Gastroesophageal sphincter (tissue), 4 donors: Measurements from ENCODE around the gene TXNRD3. TPM values are rescaled to one million over a fixed set of nuclear protein-coding genes. Genes with fewer than 3 reads are reported as not detected.

Experiments
- ATAC-seq: fragments of 150-250 bp; one replicate; pipeline ENCODE4 v1.9.1; 2016; ENCODE audit warnings: mild to moderate bottlenecking, moderate library complexity
- H3K27ac ChIP-seq, 4 donors: fragments of 200-600 bp; sonication (generic) in 3 of 4; 1 replicate in 3 of 4; 2 replicates in 1 of 4; pipeline ENCODE4 v1.5.1; 2016 to 2019
- H3K27me3 ChIP-seq: fragments of 200-600 bp; sonication (generic); one replicate; pipeline ENCODE4 v1.5.1; 2019
- H3K36me3 ChIP-seq, 2 donors: fragments of 200-600 bp; sonication (generic); one replicate each; pipeline ENCODE4 v1.5.1; 2019; ENCODE audit warnings: control low read depth in 1 of 2
- H3K4me1 ChIP-seq, 3 donors: fragments of 200-600 bp; sonication (generic); 1 replicate in 2 of 3; 2 replicates in 1 of 3; pipeline ENCODE4 v1.5.1; 2016 to 2019; ENCODE audit warnings: control low read depth in 2 of 3
- H3K4me3 ChIP-seq, 2 donors: fragments of 200-600 bp; sonication (generic); one replicate each; pipeline ENCODE4 v1.5.1; 2019; ENCODE audit warnings: mild to moderate bottlenecking in 1 of 2, moderate library complexity in 1 of 2
- H3K9me3 ChIP-seq, 3 donors: fragments of 200-600 bp; sonication (generic); one replicate each; pipeline ENCODE4 v1.5.1; 2017 to 2019; ENCODE audit warnings: control low read depth in 2 of 3
- CTCF ChIP-seq, 4 experiments: fragments of 200-600 bp in 2 of 4; fragments of 450-650 bp in 2 of 4; sonication (generic) in 1 of 4; IDR thresholded peaks; one replicate each; pipeline ENCODE4 v1.5.1; 2017 to 2019; ENCODE audit warnings: antibody characterized with exemption in 4 of 4, mild to moderate bottlenecking in 2 of 4, moderate library complexity in 2 of 4
- EP300 ChIP-seq: sonication (generic); formaldehyde crosslinking; IDR thresholded peaks from one replicate; pipeline ENCODE4 v1.6.1; 2017; ENCODE audit warnings: antibody characterized with exemption, mild to moderate bottlenecking
- POLR2A ChIP-seq, 2 donors: fragments of 450-650 bp; IDR thresholded peaks; one replicate each; pipeline ENCODE4 v1.6.1; 2017; ENCODE audit warnings: antibody characterized with exemption in 2 of 2, mild to moderate bottlenecking in 2 of 2, moderate library complexity in 1 of 2
- POLR2AphosphoS5 ChIP-seq: sonication (generic); formaldehyde crosslinking; IDR thresholded peaks from one replicate; pipeline ENCODE4 v1.6.1; 2017; ENCODE audit warnings: antibody characterized with exemption
- WGBS, 2 donors: methylation state at CpG; one replicate each; pipeline ENCODE4 v1.1.5; 2018; ENCODE audit warnings: low coverage in 1 of 2; 5-methylcytosine and 5-hydroxymethylcytosine counted together
- total RNA-seq, 4 donors: library from RNA; depleted of rRNA; stranded (reverse); fragments of >200 nt; gene quantifications; one replicate each; pipeline ENCODE4 v1.1.0, GENCODE V29; 2016

The TXNRD3 gene
- total RNA-seq, 4 donors from 2014 or later, result 14.3 to 24.7 (median 18.5) TPM

DNA sequence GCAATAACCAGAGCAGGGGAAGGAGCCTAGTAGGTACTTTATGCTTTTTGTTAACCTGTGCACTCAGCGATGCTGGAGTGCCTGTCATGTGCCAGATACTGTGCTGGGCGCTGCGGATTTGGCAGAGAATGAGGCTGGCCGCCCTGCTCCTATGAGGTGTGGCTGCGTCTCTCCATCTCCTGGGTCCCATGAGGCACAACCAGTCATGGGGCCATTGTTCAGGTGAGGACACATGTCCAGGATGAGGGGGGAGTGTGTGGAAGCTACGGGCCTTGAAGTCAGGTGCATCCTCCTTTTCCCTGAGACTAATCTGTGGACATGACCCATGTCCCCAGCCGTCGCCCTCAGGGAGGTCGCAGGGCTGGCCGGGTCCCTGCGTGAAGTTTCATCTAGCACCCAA is 963 bp upstream of the TXNRD3 start:
- ATAC-seq, result no peak
- Histone ChIP-seq H3K4me1 (peaks cover 0 to 16% (median 0%) of the 10 kb centered on the region in 3 donors), H3K27ac (no peak overlapping the region), H3K4me3 (no peak overlapping the region), H3K27me3 (peaks cover 34% of the 10 kb centered on the region), H3K36me3 (no peaks in the 10 kb centered on the region), H3K9me3 (peaks cover 0 to 2% (median 0%) of the 10 kb centered on the region in 3 donors)
- WGBS, 2 donors, result 97% methylated on average over 3 of the region's 11 CpGs; no CpG with 5 or more reads in 1 of the 2 donors
- TF ChIP-seq POLR2A (IDR thresholded peaks at IDR 0.05) (no peak), POLR2AphosphoS5 (no peak), EP300 (no peak), CTCF (IDR thresholded peaks at IDR 0.05) (no peak)

DNA sequence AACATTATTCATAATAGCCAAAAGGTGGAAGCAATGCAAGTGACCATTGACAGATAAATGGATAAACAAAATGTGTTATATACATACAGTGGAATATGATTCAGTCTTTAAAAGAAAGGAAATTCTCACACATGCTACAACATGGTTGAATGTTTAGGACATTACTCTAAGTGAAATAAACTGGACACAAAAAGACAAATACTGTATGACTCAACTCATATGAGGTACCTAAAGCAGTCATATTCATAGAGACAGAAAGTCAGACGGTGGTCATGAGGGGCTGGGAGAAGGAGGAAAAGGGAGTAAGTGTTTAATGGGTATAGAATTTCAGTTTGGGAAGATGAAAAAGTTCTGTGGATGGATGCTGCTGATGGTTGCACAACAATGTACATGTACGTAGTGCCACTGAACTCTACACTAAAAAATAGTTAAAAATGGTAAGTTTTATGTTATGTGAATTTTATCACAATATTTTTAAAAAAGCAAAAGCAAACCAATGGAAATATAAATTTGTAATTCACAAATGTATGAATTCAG is 5.3 kb downstream of the TXNRD3 start:
- TF ChIP-seq CTCF (IDR thresholded peaks at IDR 0.05) (no peak), POLR2AphosphoS5 (no peak), EP300 (no peak), POLR2A (IDR thresholded peaks at IDR 0.05) (no peak)
- Histone ChIP-seq H3K4me1 (peaks cover 0 to 17% (median 0%) of the 10 kb centered on the region in 3 donors), H3K9me3 (peaks cover 0 to 4% (median 0%) of the 10 kb centered on the region in 3 donors), H3K27ac (no peak overlapping the region), H3K36me3 (peaks cover 0 to 10% of the 10 kb centered on the region in 2 donors), H3K27me3 (no peaks in the 10 kb centered on the region), H3K4me3 (no peak overlapping the region)
- WGBS, 2 donors, result 64 to 100% methylated on average over 1 to 2 of the region's 2 CpGs
- ATAC-seq, result no peak

GRCh38 chr3:126646674-126647073 is 8.2 kb downstream of the TXNRD3 start:
- Histone ChIP-seq H3K4me1 (peaks cover 0 to 5% (median 0%) of the 10 kb centered on the region in 3 donors), H3K36me3 (peaks cover 0 to 40% of the 10 kb centered on the region in 2 donors), H3K27ac (no peak overlapping the region), H3K27me3 (no peaks in the 10 kb centered on the region), H3K4me3 (no peak overlapping the region), H3K9me3 (peaks cover 0 to 4% (median 0%) of the 10 kb centered on the region in 3 donors)
- 74 to 100% methylated on average over 1 of the region's 1 CpG for WGBS, 2 donors
- no peak for TF ChIP-seq POLR2AphosphoS5
- TF ChIP-seq CTCF (IDR thresholded peaks at IDR 0.05), result no peak
- no peak for TF ChIP-seq POLR2A (IDR thresholded peaks at IDR 0.05)
- no peak for TF ChIP-seq EP300
- ATAC-seq, result no peak

- Histone ChIP-seq H3K9me3 (peaks cover 0 to 4% (median 0%) of the 10 kb centered on the region in 3 donors), H3K4me3 (no peak overlapping the region), H3K27ac (no peak overlapping the region), H3K4me1 (peaks cover 0 to 5% (median 0%) of the 10 kb centered on the region in 3 donors), H3K27me3 (no peaks in the 10 kb centered on the region), H3K36me3 (peaks cover 0 to 57% of the 10 kb centered on the region in 2 donors)
- TF ChIP-seq EP300 (no peak), POLR2AphosphoS5 (no peak), CTCF (IDR thresholded peaks at IDR 0.05) (no peak), POLR2A (IDR thresholded peaks at IDR 0.05) (no peak)
- no peak for ATAC-seq
- 71 to 100% methylated on average over 1 to 2 of the region's 2 CpGs for WGBS, 2 donors
Measured at GRCh38 chr3:126644615-126645014, 10.3 kb downstream of the TXNRD3 start.

DNA sequence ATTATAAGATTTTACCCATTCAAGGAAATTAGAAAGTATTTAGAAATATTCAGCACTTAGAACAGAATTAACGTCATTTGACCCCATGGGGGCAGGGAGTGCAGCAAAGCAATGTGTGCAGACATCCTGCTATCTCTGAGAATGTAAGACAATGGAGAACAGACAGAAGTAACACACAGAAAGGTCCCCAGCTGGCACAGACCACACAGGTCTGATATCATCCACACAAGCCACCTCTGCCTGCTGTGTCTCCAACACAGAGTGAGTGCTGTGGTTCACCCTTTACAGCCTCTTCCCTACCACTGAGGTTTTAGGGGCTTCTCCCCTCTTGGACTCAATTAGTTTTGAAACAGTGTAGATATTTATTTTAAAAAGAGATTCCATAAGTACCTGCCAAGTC is 16.1 kb downstream of the TXNRD3 start:
- Histone ChIP-seq H3K27me3 (no peaks in the 10 kb centered on the region), H3K27ac (no peak overlapping the region), H3K4me3 (no peak overlapping the region), H3K4me1 (no peaks in the 10 kb centered on the region), H3K36me3 (peaks cover 0 to 81% of the 10 kb centered on the region in 2 donors), H3K9me3 (no peaks in the 10 kb centered on the region)
- ATAC-seq, result no peak
- TF ChIP-seq POLR2A (IDR thresholded peaks at IDR 0.05) (no peak), POLR2AphosphoS5 (no peak), CTCF (IDR thresholded peaks at IDR 0.05) (no peak), EP300 (no peak)
- WGBS, 2 donors, result 82 to 89% methylated on average over 1 of the region's 1 CpG
